22Rv1 (cell line): Measurements from ENCODE around the gene INPP5B.

ENCODE experiments used
- CTCF ChIP-seq: fragments of 450-650 bp; IDR thresholded peaks from 2 replicates; pipeline ENCODE4 v1.5.1; 2017; ENCODE audit warnings: mild to moderate bottlenecking
- ZFX ChIP-seq: fragments of 450-650 bp; IDR thresholded peaks from 2 replicates; pipeline ENCODE4 v1.6.1; 2017; ENCODE audit warnings: antibody characterized with exemption, borderline replicate concordance

GRCh38 chr1:37831809-37832208, 115.0 kb downstream of the INPP5B start:
- TF ChIP-seq CTCF, result no peak
- no peak for TF ChIP-seq ZFX
